ENCODE measurements around the gene UHMK1.
"Not testable (repeated sequence)": the region's sequence is repeated elsewhere in the genome, so short reads cannot be mapped to it uniquely, and the experiment has no call there.

DNA sequence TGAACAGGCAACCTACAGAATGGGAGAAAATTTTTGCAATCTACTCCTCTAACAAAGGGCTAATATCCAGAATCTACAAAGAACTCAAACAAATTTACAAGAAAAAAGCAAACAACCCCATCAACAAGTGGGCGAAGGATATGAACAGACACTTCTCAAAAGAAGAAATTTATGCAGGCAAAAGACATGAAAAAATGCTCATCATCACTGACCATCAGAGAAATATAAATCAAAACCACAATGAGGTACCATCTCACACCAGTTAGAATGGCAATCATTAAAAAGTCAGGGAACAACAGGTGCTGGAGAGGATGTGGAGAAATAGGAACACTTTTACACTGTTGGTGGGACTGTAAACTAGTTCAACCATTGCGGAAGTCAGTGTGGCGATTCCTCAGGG lies 43.3 kb upstream of the UHMK1 start:
- not testable (repeated sequence) for TF ChIP-seq PKNOX1 (IDR thresholded peaks at IDR 0.05); BHLHE40 (IDR thresholded peaks at IDR 0.05; ENCODE audit: borderline replicate concordance); SUZ12 (IDR thresholded peaks at IDR 0.05); SP1 (IDR thresholded peaks at IDR 0.05); ZNF384 (IDR thresholded peaks at IDR 0.05); FOXM1 (IDR thresholded peaks at IDR 0.05; ENCODE audit: borderline replicate concordance); TARDBP (IDR thresholded peaks at IDR 0.05); ELF4 (IDR thresholded peaks at IDR 0.05); HDGF (IDR thresholded peaks at IDR 0.05; ENCODE audit: borderline replicate concordance); FOXA1 (IDR thresholded peaks at IDR 0.05); FOXK2 (IDR thresholded peaks at IDR 0.05); NFRKB (IDR thresholded peaks at IDR 0.05)

Data from HEK293T (cell line).